Endothelial cell of umbilical vein (primary cell): ENCODE results near the gene HEMGN.

Source experiments
- EZH2 ChIP-seq: IDR thresholded peaks from 2 replicates; pipeline ENCODE4 v1.6.1; 2012; ENCODE audit warnings: borderline replicate concordance, low read depth, mild to moderate bottlenecking, moderate library complexity, low read length, inconsistent platforms; ENCODE audit not compliant: severe bottlenecking
- FOS ChIP-seq: IDR thresholded peaks from 2 replicates; pipeline ENCODE4 v1.6.1; 2011; ENCODE audit warnings: mild to moderate bottlenecking, low read length, moderate library complexity, borderline replicate concordance; ENCODE audit not compliant: insufficient read depth
- JUN ChIP-seq: IDR thresholded peaks from 2 replicates; pipeline ENCODE4 v1.6.1; 2011; ENCODE audit warnings: borderline replicate concordance, low read depth; ENCODE audit not compliant: insufficient read length, insufficient read depth
- POLR2A ChIP-seq: IDR thresholded peaks from 2 replicates; pipeline ENCODE4 v1.6.1; 2012; ENCODE audit warnings: low read depth, mild to moderate bottlenecking, control low read depth, low read length
- POLR2AphosphoS5 ChIP-seq: IDR thresholded peaks from 2 replicates; pipeline ENCODE4 v1.6.1; 2012; ENCODE audit warnings: low read depth, mild to moderate bottlenecking, control low read depth, low read length, moderate library complexity; ENCODE audit not compliant: insufficient read depth
- TF ChIP-seq, protein P1 (sequence below), 2 donors: IDR thresholded peaks; 1 replicate in 1 of 2; 2 replicates in 1 of 2; pipeline ENCODE4 v1.5.1; 2011; ENCODE audit warnings: low read length in 2 of 2, mild to moderate bottlenecking in 2 of 2, moderate library complexity in 2 of 2, control low read depth in 1 of 2, inconsistent platforms in 1 of 2, low read depth in 1 of 2; ENCODE audit not compliant: insufficient read depth in 1 of 2; ENCODE audit errors: extremely low read depth in 1 of 2
- TF ChIP-seq, protein P2 (sequence below): IDR thresholded peaks from 2 replicates; pipeline ENCODE4 v1.6.1; 2011; ENCODE audit not compliant: insufficient read depth, insufficient read length

DNA sequence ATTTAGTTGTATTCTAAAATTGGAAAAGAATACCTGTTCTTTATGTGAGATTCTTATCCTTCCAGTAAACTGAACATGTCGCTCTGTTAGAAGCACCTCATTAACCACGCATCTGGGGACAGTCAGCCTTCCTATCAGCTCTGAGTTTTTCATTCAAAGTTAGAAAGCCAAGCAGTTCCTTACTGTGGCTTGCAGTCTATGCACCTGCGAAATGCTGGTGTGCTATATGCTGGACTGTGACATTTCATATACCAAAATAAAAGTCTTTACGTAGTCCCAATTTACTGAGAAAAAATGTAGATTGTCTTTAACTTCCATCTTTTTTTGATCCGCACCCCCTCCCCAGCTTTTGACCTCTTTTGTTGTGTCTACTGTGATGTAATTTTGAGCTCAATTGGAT, 49.5 kb upstream of the HEMGN start:
- TF ChIP-seq POLR2AphosphoS5 (no peak), EZH2 (no peak), POLR2A (no peak), JUN (no peak), FOS (no peak)
- TF ChIP-seq, protein P1, sequence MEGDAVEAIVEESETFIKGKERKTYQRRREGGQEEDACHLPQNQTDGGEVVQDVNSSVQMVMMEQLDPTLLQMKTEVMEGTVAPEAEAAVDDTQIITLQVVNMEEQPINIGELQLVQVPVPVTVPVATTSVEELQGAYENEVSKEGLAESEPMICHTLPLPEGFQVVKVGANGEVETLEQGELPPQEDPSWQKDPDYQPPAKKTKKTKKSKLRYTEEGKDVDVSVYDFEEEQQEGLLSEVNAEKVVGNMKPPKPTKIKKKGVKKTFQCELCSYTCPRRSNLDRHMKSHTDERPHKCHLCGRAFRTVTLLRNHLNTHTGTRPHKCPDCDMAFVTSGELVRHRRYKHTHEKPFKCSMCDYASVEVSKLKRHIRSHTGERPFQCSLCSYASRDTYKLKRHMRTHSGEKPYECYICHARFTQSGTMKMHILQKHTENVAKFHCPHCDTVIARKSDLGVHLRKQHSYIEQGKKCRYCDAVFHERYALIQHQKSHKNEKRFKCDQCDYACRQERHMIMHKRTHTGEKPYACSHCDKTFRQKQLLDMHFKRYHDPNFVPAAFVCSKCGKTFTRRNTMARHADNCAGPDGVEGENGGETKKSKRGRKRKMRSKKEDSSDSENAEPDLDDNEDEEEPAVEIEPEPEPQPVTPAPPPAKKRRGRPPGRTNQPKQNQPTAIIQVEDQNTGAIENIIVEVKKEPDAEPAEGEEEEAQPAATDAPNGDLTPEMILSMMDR (IDR thresholded peaks at IDR 0.05; ENCODE audit: extremely low read depth in 1 of 2, insufficient read depth in 1 of 2, low read depth in 1 of 2, low read length in 2 of 2), result no peak
- TF ChIP-seq, protein P2, sequence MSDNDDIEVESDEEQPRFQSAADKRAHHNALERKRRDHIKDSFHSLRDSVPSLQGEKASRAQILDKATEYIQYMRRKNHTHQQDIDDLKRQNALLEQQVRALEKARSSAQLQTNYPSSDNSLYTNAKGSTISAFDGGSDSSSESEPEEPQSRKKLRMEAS, result no peak
